Fibroblast of the aortic adventitia (primary cell): Measurements from ENCODE around the gene NHLRC2. TPM values are rescaled to one million over a fixed set of nuclear protein-coding genes. Genes with fewer than 3 reads are reported as not detected.
"Not testable (repeated sequence)": the region's sequence is repeated elsewhere in the genome, so short reads cannot be mapped to it uniquely, and the experiment has no call there.

Source experiments
- DNase-seq: peaks from one replicate; pipeline ENCODE4 v3.0.0-alpha.2; 2010; ENCODE audit warnings: low read depth
- H3K4me3 ChIP-seq: 2 replicates; pipeline ENCODE4 v1.5.1; 2011; ENCODE audit warnings: low read depth, mild to moderate bottlenecking, control low read depth, low read length, moderate library complexity
- total RNA-seq: library from RNA; depleted of rRNA; stranded (reverse); fragments of >200 nt; gene quantifications from 2 replicates; pipeline ENCODE4 v1.2.3, GENCODE V29; 2012; ENCODE audit warnings: low replicate concordance
- TF ChIP-seq, protein P1 (sequence below): IDR thresholded peaks from 2 replicates; pipeline ENCODE4 v1.5.1; 2011; ENCODE audit warnings: mild to moderate bottlenecking, low read length, control low read depth, inconsistent platforms; ENCODE audit not compliant: insufficient read depth

The NHLRC2 gene, protein sequence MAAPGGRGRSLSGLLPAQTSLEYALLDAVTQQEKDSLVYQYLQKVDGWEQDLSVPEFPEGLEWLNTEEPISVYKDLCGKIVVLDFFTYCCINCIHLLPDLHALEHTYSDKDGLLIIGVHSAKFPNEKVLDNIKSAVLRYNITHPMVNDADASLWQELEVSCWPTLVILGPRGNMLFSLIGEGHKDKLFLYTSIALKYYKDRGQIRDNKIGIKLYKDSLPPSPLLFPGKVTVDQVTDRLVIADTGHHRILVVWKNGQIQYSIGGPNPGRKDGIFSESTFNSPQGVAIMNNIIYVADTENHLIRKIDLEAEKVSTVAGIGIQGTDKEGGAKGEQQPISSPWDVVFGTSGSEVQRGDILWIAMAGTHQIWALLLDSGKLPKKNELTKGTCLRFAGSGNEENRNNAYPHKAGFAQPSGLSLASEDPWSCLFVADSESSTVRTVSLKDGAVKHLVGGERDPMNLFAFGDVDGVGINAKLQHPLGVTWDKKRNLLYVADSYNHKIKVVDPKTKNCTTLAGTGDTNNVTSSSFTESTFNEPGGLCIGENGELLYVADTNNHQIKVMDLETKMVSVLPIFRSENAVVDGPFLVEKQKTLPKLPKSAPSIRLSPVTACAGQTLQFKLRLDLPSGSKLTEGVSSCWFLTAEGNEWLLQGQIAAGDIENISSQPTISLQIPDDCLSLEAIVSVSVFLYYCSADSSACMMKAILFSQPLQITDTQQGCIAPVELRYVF
- total RNA-seq, result 7.0 and 26.3 TPM in 2 replicates

DNA sequence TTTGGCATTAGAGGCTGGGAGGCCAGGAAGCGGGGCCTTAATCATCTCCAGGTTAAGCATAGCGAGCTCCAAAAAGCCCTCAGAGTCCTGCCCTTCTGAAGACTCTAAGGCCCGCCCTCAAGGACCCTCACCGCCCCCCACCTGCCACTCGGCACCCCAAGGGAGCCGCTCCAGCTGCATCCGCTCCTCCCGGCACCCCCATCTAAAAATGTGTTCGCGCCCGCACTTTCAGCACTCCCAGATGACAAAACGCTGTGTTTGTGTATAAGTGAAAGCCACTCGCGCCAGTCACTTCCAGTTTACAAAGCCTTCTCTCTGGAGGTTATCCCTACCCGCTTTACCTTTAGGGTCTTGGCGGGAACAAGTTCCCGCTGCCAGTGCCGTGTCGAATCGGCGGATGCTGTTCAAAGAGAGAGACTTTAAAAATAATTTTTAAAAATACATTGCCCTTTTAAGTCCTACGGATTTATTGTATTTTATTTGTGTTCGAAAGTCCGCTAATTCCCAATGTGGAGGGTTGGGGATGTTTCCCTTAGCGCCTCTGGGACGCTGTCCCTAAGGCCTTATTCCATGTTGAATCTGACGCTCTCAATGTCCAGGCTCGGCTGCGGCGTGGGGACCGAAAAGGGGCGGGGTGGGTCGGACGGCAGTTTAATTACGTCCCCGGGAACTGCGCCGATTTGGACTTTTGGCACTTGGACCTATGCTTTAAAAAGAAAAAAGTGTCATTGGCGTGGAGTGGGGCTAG is at the start of gene NHLRC2, which contains the start of gene DCLRE1A:
Gene NHLRC2, plus strand, starts transcription at position 649 of the 748 bp plus-strand sequence. CDS start 212 bp downstream, outside the sequence.
Gene DCLRE1A, minus strand, starts transcription at position 70 of the 748 bp plus-strand sequence. CDS start 900 bp downstream, outside the sequence.
- peak; percentile 85 for DNase-seq
- TF ChIP-seq, protein P1, sequence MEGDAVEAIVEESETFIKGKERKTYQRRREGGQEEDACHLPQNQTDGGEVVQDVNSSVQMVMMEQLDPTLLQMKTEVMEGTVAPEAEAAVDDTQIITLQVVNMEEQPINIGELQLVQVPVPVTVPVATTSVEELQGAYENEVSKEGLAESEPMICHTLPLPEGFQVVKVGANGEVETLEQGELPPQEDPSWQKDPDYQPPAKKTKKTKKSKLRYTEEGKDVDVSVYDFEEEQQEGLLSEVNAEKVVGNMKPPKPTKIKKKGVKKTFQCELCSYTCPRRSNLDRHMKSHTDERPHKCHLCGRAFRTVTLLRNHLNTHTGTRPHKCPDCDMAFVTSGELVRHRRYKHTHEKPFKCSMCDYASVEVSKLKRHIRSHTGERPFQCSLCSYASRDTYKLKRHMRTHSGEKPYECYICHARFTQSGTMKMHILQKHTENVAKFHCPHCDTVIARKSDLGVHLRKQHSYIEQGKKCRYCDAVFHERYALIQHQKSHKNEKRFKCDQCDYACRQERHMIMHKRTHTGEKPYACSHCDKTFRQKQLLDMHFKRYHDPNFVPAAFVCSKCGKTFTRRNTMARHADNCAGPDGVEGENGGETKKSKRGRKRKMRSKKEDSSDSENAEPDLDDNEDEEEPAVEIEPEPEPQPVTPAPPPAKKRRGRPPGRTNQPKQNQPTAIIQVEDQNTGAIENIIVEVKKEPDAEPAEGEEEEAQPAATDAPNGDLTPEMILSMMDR, result no peak
- peak within 1 kb of the TSS; percentile 86 for H3K4me3 ChIP-seq

DNA sequence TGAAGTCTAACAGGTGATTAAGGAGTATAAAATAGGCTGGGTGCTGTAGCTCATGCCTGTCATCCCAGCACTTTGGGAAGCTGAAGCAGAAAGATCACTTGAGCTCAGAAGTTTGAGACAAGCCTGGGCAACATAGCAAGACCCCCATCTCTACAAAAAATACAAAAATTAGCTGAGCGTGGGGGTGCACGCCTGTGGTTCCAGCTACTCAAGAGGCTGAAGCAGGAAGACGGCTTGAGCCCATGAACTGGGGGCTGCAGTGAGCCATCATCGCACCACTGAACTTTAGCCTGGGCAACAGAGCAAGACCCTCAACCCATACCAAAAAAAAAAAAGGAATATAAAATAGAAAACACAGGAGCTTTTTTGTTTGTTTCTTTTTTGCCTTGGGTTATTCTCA is 48.0 kb upstream of the NHLRC2 start:
- TF ChIP-seq, protein P1, result no peak
- DNase-seq, result no peak

DNA sequence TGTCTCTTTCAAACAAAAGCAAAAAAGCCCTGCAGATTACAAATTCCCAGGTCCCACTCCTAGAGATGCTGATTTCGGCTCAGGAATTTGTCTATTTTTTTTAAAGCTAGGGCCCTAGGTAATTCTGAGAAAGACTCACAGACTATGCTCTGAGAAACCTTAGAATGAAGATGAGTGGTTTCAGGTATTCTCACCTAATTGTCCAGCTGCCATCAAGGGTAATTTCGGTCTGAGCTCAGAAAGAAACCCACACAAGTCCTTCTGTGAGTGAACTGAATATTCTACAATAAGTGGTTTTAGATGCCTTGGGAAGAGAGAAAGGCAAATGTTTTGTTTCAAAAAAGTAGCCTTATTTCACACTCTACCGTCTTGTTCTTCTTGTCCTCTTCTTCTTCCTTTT is 46.3 kb upstream of the NHLRC2 start:
- TF ChIP-seq, protein P1, result no peak
- no peak for DNase-seq
- H3K4me3 ChIP-seq, result no peak overlapping the region

More for the DNA sequence above, 48.0 kb upstream of the NHLRC2 start:
- no peak overlapping the region for H3K4me3 ChIP-seq

DNA sequence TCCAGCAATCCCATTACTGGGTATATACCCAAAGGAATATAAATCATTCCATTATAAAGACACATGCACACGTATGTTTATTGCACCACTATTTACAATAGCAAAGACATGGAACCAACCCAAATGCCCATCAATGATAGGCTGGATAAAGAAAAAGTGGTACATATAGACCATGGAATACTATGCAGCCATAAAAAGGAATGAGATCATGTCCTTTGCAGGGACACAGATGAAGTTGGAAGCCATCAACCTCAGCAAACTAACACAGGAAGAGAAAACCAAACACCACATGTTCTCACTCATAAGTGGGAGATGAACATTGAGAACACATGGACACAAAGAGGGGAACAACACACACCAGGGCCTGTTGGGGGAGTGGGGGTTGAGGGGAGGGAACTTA is 39.8 kb upstream of the NHLRC2 start:
- not testable (repeated sequence) for DNase-seq, H3K4me3 ChIP-seq

DNA sequence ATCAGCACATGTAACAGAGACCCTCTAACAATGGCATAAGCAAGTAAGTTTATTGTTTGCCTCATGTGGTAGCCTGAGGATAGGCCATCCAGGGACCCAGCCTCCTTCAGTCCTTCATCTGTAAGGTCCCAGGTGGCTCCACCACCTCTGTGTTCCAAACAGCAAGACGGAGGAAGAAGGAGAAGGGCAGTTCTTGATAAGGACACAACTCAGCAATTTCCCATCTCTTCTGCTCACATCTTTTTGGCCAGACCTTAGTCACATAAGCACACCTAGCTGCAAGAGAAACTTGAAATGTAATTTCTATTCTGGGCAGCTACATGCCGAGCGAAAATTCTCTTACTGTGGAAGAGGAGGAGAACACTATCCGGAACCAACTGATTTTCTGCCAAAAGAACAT is 34.5 kb upstream of the NHLRC2 start:
- H3K4me3 ChIP-seq, result no peak overlapping the region
- DNase-seq, result no peak
- TF ChIP-seq, protein P1, result no peak

DNA sequence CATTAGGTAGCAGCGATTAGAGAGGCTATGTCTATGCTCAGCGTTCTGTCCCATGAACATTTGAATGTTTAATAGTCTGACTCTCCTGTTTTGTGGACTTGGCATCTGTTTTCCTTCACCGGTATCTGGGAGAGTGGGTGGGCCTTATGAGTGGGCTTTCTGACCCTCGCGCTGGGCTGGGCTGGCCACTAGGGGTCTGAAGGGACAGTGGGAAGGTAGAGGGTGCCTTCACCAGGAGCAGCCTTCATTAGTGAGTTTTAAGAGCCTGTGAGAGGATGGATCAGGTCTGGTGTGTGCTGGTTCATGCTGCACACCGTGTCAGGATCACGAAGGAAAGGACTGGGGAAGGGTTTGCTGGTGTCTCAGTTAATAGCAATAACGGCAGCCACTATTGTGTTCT is 34.0 kb upstream of the NHLRC2 start:
- DNase-seq, result no peak
- TF ChIP-seq, protein P1, result no peak
- no peak overlapping the region for H3K4me3 ChIP-seq

DNA sequence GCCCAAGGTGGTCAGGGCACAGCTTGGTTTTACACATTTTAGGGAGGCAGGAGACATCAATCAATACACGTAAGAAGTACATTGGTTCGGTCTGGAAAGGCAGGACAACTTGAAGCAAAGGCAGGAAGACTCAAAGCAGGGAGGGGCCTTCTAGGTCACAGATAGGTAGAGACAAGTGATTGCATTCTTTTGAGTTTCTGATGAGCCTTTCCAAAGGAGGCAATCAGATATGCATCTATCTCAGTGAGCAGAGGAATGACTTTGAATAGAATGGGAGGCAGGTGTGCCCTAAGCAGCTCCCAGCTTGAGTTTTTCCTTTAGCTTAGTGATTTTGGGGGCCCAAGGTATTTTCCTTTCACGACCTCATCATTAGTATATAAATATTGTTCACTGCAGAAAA is 33.2 kb upstream of the NHLRC2 start:
- not testable (repeated sequence) for H3K4me3 ChIP-seq, DNase-seq
